ENCODE results near the gene POLR2I. TPM values are rescaled to one million over a fixed set of nuclear protein-coding genes. Genes with fewer than 3 reads are reported as not detected.

POLR2I gene
- total RNA-seq, 1 donor from 2014 or later, result 37.6 TPM

GRCh38 chr19:36101550-36102327, 12.9 kb downstream of the POLR2I start:
- H3K27ac ChIP-seq, result no peak overlapping the region
- no peak for DNase-seq
- no peak for TF ChIP-seq CTCF (IDR thresholded peaks at IDR 0.05)
- no peaks in the 10 kb centered on the region for H3K9me3 ChIP-seq
- no peak for ATAC-seq
- no peaks in the 10 kb centered on the region for H3K27me3 ChIP-seq
- no peaks in the 10 kb centered on the region for H3K36me3 ChIP-seq
- intact Hi-C loops (cut with DNase I), result no loop called here
- no peaks in the 10 kb centered on the region for H3K4me1 ChIP-seq
- H3K4me3 ChIP-seq, result no peak overlapping the region

- DNase-seq (no peak), ATAC-seq (no peak)
- no peaks in the 10 kb centered on the region for H3K27me3 ChIP-seq
- intact Hi-C loops (cut with DNase I), result no loop called here
- TF ChIP-seq CTCF (IDR thresholded peaks at IDR 0.05), result no peak
- H3K4me1 ChIP-seq, result no peaks in the 10 kb centered on the region
- H3K4me3 ChIP-seq, result no peak overlapping the region
- H3K27ac ChIP-seq, result no peak overlapping the region
- no peaks in the 10 kb centered on the region for H3K9me3 ChIP-seq
- H3K36me3 ChIP-seq, result no peaks in the 10 kb centered on the region
These were observed 14.2 kb downstream of the POLR2I start for GRCh38 chr19:36100476-36100875.

- no peaks in the 10 kb centered on the region for H3K4me1 ChIP-seq
- DNase-seq (no peak), ATAC-seq (no peak)
- no peak overlapping the region for H3K27ac ChIP-seq
- intact Hi-C loops (cut with DNase I), result no loop called here
- no peaks in the 10 kb centered on the region for H3K9me3 ChIP-seq
- H3K4me3 ChIP-seq, result no peak overlapping the region
- TF ChIP-seq CTCF (IDR thresholded peaks at IDR 0.05), result no peak
- no peaks in the 10 kb centered on the region for H3K27me3 ChIP-seq
- H3K36me3 ChIP-seq, result no peaks in the 10 kb centered on the region
These were observed 15.4 kb downstream of the POLR2I start for GRCh38 chr19:36099166-36099785.

GRCh38 chr19:36097036-36097435, 17.6 kb downstream of the POLR2I start:
- H3K4me1 ChIP-seq, result no peaks in the 10 kb centered on the region
- H3K36me3 ChIP-seq, result no peaks in the 10 kb centered on the region
- H3K9me3 ChIP-seq, result no peaks in the 10 kb centered on the region
- DNase-seq (no peak), ATAC-seq (no peak)
- no peak overlapping the region for H3K27ac ChIP-seq
- H3K27me3 ChIP-seq, result no peaks in the 10 kb centered on the region
- no peak overlapping the region for H3K4me3 ChIP-seq
- TF ChIP-seq CTCF (IDR thresholded peaks at IDR 0.05), result no peak
- intact Hi-C loops (cut with DNase I), result no loop called here

DNA sequence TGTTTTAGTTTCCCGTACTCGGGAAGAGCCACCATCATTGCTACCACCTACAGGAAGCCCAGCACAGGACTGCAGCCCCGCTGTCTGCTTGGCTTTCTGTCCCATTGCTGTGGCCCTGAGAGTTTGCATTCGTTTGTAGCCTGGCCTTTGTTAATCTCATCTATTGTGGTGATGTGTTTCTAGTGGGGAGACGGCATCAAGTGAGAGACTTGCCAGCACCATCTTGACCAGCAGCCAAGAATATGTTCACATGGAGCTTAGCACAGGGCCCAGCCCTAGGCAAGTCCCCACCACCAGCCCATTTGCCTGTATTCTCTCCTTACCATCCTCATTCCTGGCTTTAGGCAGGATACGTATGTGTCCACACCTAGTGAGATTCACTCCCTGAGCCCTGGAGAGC, 21.0 kb downstream of the POLR2I start:
- Histone ChIP-seq H3K27me3 (no peaks in the 10 kb centered on the region), H3K36me3 (no peaks in the 10 kb centered on the region), H3K27ac (no peak overlapping the region), H3K9me3 (no peaks in the 10 kb centered on the region), H3K4me1 (no peaks in the 10 kb centered on the region), H3K4me3 (no peak overlapping the region)
- ATAC-seq, result no peak
- no peak for TF ChIP-seq CTCF (IDR thresholded peaks at IDR 0.05)
- no peak for DNase-seq
- intact Hi-C loops (cut with DNase I), result no loop called here
